D721Med (cell line): ENCODE measurements around the gene INSC.

ENCODE experiments used
- DNase-seq: peaks from one replicate; pipeline ENCODE4 v3.0.0; 2011; ENCODE audit warnings: low spot score; ENCODE audit not compliant: insufficient read length
- FAIRE-seq: peaks from 2 replicates; lab custom pipeline; 2011; peaks lifted over from hg19 to GRCh38; lab: Jason Lieb, UNC
- CTCF ChIP-seq: IDR thresholded peaks from 2 replicates; pipeline ENCODE4 v1.5.1; 2012; ENCODE audit warnings: mild to moderate bottlenecking, control low read depth; ENCODE audit not compliant: insufficient read depth; ENCODE audit errors: missing control alignments

INSC gene

DNA sequence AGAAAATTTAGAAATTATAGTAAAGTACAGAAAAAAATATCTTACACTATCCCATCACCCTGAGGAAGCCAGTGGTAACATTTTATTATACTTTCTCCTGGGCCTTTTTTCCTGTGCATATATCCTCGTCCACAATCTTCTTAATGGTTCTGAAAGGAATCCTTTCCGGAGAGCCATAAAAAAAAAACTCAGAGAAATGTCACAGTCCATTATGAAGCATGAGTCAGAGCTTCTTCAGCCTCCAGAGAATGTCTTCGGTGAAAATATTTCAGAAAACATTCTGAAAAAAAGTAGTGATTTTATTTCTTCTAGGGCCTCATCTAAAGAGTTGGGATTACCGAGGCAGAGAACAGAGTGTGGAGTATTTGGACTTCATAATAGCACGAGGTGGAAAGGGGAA is 163.4 kb downstream of the INSC start:
- FAIRE-seq = no peak
- no peak for TF ChIP-seq CTCF
- no peak for DNase-seq

GRCh38 chr11:15280393-15280792 is 165.7 kb downstream of the INSC start:
- FAIRE-seq = no peak
- no peak for TF ChIP-seq CTCF
- DNase-seq = no peak

- TF ChIP-seq CTCF = no peak
- FAIRE-seq (no peak), DNase-seq (no peak)
Observed at GRCh38 chr11:15282754-15283153, 168.0 kb downstream of the INSC start.

GRCh38 chr11:15286465-15286864 is 171.7 kb downstream of the INSC start:
- FAIRE-seq (no peak), DNase-seq (no peak)
- no peak for TF ChIP-seq CTCF

DNA sequence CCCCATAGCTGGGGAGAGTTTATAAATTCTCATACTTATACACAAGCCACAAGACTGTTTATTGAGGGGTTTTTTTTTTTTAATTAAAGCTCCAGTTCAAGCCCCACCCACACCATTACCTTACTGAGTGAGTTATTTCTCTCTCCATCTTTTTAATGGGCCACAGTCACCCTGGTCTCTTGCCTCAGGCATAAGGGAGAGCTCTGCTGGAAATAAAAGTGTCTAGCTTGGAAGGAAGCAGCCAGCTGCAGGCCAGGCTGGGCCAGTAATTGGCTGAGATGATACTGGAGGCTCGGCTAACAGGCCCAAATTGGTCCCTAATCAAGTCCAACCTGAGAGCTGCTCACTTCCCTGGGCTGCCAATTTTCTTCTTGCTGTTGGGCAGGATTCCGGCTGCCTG is 174.1 kb downstream of the INSC start:
- DNase-seq = no peak
- no peak for TF ChIP-seq CTCF
- no peak for FAIRE-seq

GRCh38 chr11:15289723-15290122 is 175.0 kb downstream of the INSC start:
- FAIRE-seq (no peak), DNase-seq (no peak)
- TF ChIP-seq CTCF = no peak

- FAIRE-seq (no peak), DNase-seq (no peak)
- no peak for TF ChIP-seq CTCF
Observed at GRCh38 chr11:15291885-15292284, 177.2 kb downstream of the INSC start.
